ENCODE results near the gene IFI6. TPM values are rescaled to one million over a fixed set of nuclear protein-coding genes. Genes with fewer than 3 reads are reported as not detected.

IFI6 gene
- total RNA-seq, 1 donor from 2014 or later: 211 TPM

DNA sequence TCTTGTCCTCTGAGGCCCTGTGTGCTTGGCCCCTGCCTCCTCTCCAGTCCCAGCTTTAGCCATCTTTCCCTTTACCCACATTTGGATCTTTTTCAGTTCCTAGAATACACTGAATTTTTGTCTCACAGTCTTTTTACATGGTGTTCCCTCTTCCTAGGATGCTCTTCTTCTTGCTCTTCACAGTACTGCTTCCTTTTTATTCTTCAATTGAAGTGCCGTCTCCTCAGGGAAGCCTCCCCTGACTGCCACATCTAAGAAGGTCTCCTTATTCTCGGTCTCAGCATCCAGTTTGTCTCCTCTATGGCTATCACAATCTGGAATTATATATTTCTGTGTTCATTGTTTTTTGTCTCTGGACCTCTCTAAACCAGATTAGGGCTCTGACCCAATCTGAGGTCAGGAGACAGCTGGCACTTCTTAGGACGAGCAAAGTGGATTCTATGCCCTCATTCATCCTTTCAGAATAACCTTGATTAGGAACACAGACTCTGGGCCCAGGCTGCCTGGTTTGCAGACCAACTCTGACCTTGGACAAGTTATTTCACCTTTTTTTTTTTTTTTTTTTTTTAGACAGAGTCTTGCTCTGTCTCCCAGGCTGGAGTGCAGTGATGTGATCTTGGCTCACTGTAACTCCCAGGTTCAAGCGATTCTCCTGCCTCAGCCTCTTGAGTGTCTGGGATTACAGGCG, 33.8 kb downstream of the IFI6 start:
- DNase-seq: no peak
- H3K9me3 ChIP-seq: no peaks in the 10 kb centered on the region
- TF ChIP-seq, protein P1, sequence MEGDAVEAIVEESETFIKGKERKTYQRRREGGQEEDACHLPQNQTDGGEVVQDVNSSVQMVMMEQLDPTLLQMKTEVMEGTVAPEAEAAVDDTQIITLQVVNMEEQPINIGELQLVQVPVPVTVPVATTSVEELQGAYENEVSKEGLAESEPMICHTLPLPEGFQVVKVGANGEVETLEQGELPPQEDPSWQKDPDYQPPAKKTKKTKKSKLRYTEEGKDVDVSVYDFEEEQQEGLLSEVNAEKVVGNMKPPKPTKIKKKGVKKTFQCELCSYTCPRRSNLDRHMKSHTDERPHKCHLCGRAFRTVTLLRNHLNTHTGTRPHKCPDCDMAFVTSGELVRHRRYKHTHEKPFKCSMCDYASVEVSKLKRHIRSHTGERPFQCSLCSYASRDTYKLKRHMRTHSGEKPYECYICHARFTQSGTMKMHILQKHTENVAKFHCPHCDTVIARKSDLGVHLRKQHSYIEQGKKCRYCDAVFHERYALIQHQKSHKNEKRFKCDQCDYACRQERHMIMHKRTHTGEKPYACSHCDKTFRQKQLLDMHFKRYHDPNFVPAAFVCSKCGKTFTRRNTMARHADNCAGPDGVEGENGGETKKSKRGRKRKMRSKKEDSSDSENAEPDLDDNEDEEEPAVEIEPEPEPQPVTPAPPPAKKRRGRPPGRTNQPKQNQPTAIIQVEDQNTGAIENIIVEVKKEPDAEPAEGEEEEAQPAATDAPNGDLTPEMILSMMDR (IDR thresholded peaks at IDR 0.05): no peak
- peaks cover 30% of the 10 kb centered on the region for H3K4me1 ChIP-seq
- H3K27me3 ChIP-seq (ENCODE audit: low read depth): peaks cover 6% of the 10 kb centered on the region
- no peak for ATAC-seq
- H3K27ac ChIP-seq: no peak overlapping the region
- H3K4me3 ChIP-seq: no peak overlapping the region
- H3K36me3 ChIP-seq: no peaks in the 10 kb centered on the region
- intact Hi-C loops (cut with DNase I): no loop called here

DNA sequence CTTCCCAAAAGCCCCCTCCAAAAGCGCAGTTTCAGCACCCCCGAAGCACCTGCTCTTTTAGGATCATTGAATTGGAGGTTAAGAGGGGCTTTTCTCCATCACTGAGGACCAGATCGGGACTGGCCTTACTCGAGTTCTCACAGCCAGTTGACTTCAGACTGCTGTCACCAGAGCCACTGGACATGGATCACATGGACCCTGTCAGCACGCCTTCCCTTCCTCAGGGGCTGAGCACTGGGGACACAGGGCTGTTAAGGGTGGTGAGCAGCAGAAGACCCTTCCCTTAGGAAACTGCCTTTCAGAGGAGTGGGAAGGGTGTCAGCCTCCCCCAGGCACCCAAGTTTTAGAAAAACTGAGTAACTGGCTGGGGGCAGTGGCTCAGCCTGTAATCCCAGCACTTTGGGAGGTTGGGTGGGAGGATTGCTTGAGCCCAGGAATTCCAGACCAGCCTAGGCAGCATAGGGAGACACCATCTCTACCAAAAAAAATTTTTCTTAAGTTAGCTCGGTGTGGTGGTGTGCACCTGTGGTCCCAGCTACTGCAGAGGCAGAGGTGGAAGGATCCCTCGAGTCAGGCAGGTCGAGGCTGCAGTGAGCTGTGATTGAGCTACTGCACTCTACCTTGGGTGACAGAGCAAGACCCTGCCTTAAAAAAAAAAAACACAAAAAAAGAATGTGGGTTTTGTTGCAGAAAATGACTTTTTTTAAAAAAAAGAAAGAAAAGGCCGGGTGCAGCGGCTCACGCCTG, 36.4 kb downstream of the IFI6 start:
- TF ChIP-seq, protein P1 (IDR thresholded peaks at IDR 0.05): no peak
- Histone ChIP-seq H3K36me3 (no peaks in the 10 kb centered on the region), H3K27me3 (ENCODE audit: low read depth) (peaks cover 6% of the 10 kb centered on the region), H3K9me3 (no peaks in the 10 kb centered on the region), H3K27ac (peak overlapping the region; percentile 90), H3K4me3 (peak overlapping the region; percentile 61), H3K4me1 (peaks cover 56% of the 10 kb centered on the region)
- intact Hi-C loops (cut with DNase I): no loop called here
- ATAC-seq: no peak
- no peak for DNase-seq

DNA sequence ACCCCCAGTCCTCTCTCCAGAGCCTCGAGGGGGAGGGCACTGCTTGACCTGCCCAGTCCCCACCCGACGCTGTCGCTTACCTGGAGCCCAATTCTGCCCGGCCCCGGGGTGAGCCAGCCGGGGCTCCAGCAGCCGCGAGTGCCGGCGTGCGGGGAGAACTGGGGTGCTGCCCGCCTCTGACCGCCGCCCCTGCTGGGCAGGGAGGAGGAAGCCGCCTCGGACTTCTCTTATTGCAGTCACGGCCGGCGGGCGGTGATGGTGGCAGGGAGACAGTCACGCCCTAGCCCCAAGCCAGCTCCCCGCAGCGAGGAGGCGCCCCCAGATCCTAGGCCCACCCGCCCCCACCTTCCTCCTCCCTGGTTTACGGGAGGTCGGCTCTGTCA, 37.0 kb downstream of the IFI6 start, which contains the start of gene FGR:
Gene FGR, minus strand, starts transcription at position 201 of the 383 bp plus-strand sequence. CDS start 11,269 bp downstream, outside the sequence.
- intact Hi-C loops (cut with DNase I): no loop called here
- Histone ChIP-seq H3K4me3 (peak within 1 kb of the TSS; percentile 61), H3K36me3 (no peaks in the 10 kb centered on the region), H3K27me3 (ENCODE audit: low read depth) (peaks cover 6% of the 10 kb centered on the region), H3K27ac (peak within 1 kb of the TSS; percentile 90), H3K9me3 (no peaks in the 10 kb centered on the region), H3K4me1 (peaks cover 62% of the 10 kb centered on the region)
- ATAC-seq (peak; percentile 43 to 57), DNase-seq (peak; percentile 84)
- TF ChIP-seq, protein P1 (IDR thresholded peaks at IDR 0.05): no peak

DNA sequence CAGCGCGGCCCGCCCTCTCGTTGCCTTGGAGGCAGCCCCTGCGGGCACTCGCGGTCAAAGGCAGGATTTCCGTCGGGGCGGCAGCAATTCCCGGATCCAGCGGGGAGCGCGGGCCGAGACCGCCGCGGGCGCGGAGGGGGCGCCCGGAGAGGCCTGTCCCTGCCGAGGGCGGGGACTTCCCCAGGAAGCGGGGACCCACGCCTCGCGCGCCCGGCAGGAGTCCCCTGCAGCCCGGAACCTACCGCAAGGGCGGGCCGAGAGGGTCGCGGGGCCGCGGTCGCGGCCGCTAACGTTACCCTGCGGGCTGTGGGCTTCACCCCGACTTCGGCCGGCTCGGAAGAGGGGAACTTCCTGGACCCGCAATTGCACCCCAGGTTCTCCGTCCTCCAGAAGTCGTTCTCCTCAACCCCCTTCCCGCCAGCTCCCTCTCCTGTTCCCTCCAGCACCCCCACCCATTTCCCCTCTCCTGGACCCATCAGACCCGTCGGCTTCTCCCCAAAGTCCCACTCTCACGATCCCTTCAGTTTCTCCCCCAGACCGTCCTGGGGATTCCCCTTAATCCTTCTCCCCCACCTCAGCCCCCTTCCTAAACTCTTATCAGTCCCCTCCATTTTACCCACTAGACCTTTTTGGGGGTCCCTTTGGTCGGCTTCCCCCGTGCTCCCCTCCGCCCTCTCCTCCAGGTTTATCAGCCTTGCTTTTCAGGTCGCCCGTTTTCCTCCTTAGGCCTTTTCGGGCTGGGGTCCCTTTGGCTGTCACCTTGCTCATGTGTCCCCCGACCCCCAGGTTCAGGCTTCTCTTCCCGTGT, 37.6 kb downstream of the IFI6 start:
- H3K4me1 ChIP-seq: peaks cover 68% of the 10 kb centered on the region
- H3K4me3 ChIP-seq: peak overlapping the region; percentile 61
- peaks cover 6% of the 10 kb centered on the region for H3K27me3 ChIP-seq (ENCODE audit: low read depth)
- TF ChIP-seq, protein P1 (IDR thresholded peaks at IDR 0.05): no peak
- peak; percentile 66 to 68 for ATAC-seq
- intact Hi-C loops (cut with DNase I): no loop called here
- H3K36me3 ChIP-seq: no peaks in the 10 kb centered on the region
- peak overlapping the region; percentile 90 for H3K27ac ChIP-seq
- peak; percentile 74 for DNase-seq
- no peaks in the 10 kb centered on the region for H3K9me3 ChIP-seq

DNA sequence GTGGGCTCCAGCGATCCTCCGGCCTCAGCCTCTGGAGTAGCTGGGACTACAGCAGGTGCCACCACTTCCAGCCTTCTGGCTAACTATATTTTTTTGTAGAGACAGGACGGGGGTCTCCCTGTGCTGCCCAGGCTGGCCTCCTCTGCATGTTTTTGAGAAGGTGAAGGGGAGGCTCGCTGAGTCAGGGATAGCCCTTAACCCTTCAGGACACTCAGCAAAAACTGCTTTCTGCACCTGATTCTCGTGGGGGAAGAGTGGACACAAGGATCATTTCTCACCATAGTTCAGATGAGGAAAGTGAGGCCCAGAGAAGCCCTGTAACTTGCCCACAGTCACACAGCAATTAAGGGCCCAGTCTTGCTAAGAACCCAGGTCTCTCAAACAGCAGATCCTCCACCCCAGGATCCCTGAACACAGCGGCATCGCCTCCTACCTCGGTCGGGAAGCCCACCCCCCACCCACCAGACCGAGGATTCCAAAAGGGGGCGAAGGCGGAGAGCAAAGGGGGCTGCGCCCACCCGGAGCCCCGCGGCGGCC, 38.3 kb downstream of the IFI6 start:
- TF ChIP-seq, protein P1 (IDR thresholded peaks at IDR 0.05): no peak
- Histone ChIP-seq H3K9me3 (no peaks in the 10 kb centered on the region), H3K4me3 (peak overlapping the region; percentile 61), H3K4me1 (peaks cover 75% of the 10 kb centered on the region), H3K27ac (peak overlapping the region; percentile 90), H3K27me3 (ENCODE audit: low read depth) (peaks cover 6% of the 10 kb centered on the region), H3K36me3 (no peaks in the 10 kb centered on the region)
- ATAC-seq: no peak
- intact Hi-C loops (cut with DNase I): no loop called here
- no peak for DNase-seq
